Measurements from ENCODE around the gene RNF181. TPM values are rescaled to one million over a fixed set of nuclear protein-coding genes. Genes with fewer than 3 reads are reported as not detected.

RNF181 gene
- total RNA-seq, 1 experiment from 2014 or later: 77.5 TPM

DNA sequence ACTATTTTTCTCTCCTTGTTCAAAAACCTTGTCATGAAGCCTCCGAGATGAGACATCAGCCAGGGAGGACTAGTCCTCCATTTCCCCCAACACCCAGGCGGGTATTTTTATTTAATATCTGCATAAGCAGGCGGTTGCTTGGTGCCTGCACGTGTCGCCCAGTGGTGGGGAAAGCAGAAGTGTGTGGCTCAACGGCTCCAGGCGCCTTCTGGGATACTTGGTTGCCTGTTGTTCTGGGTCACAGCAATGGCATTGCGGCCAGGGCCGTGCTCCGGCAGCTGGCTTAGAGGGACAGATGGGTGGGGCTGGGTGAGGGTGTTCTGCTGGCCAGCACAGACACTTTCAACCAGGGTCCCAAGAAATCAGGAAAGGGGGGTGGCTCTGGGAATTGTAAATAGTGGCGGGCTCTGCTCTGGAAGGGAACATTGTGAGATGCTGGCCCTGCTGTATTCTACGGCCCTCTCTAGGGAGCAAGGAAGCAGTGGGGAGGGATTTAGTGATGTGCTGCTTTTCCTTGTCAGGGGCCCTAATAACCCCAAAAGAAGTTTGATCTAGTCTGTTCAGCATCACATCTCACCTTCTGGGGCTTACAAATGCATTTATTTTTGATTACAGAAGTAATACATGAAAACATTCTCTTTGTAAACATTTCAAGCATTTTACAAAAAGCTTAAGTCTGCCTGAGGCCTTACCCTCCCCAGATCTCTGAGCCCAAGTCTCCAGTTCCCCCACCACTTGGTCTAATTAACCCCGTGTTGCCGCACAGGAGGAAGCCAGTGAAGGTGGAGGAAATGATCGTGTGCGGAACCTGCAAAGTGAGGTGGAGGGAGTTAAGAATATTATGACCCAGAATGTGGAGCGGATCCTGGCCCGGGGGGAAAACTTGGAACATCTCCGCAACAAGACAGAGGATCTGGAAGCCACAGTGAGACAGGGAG, 17.0 kb upstream of the RNF181 start:
- BruUV-seq (replicated peaks): no TSS peak
- Histone ChIP-seq H4K20me1 (ENCODE audit: insufficient read depth) (no peaks in the 10 kb centered on the region), H3K27me3 (ENCODE audit: insufficient read depth, low read length) (no peaks in the 10 kb centered on the region), H3K4me2 (ENCODE audit: low read length) (peak overlapping the region; percentile 81), H3K9me3 (ENCODE audit: control insufficient read depth in 1 of 2, insufficient read depth in 1 of 2, low read depth in 1 of 2, low read length in 2 of 2) (no peaks in the 10 kb centered on the region), H3K4me3 (replicated peaks in 1 of 2; ENCODE audit: low read depth in 1 of 2, low read length in 2 of 2) (peak overlapping the region; percentile 67 to 86), H3K9ac (ENCODE audit: low read length) (peak overlapping the region; percentile 65), H3K79me2 (ENCODE audit: insufficient read depth, low read length) (no peaks in the 10 kb centered on the region), H3K36me3 (ENCODE audit: control insufficient read depth in 1 of 2, insufficient read depth in 2 of 2, low read length in 2 of 2) (peaks cover 0 to 4% of the 10 kb centered on the region in 2 experiments; a peak in 2 of 4 replicates), H2AFZ (ENCODE audit: low read depth, low read length, poor library complexity, severe bottlenecking) (no peak overlapping the region), H3K27ac (ENCODE audit: low read depth, low read length) (peak overlapping the region; percentile 43), H3K4me1 (ENCODE audit: control insufficient read depth in 1 of 2, insufficient read depth in 2 of 2, low read length in 2 of 2) (peaks cover 18 to 26% of the 10 kb centered on the region in 2 experiments), H3K9me2 (ENCODE audit: insufficient read depth) (no peaks in the 10 kb centered on the region)
- RAD21 ChIA-PET (ENCODE audit: low non-redundant PET in 1 of 2, low total read pairs in 2 of 2, uncharacterized antibody in 2 of 2, unreplicated experiment in 2 of 2): no interaction called here
- ATAC-seq (no peak), DNase-seq (ENCODE audit: low read depth, low spot score) (no peak)
- CTCF ChIA-PET: interaction anchor here (1.4 kb wide), 1 partner anchor 26 kb away, joined by 7 read pairs; no protein-coding TSS in a partner anchor
- intact Hi-C loops (cut with micrococcal nuclease): no loop called here
- TF ChIP-seq TCF7L2 (IDR thresholded peaks at IDR 0.05; ENCODE audit: borderline replicate concordance, extremely low read depth, insufficient read depth, insufficient read length) (no peak), YY1 (IDR thresholded peaks at IDR 0.05; ENCODE audit: extremely low read depth, insufficient replicate concordance, low read depth, low read length) (no peak), CBX3 (IDR thresholded peaks at IDR 0.05; ENCODE audit: low read depth) (no peak), SP1 (IDR thresholded peaks at IDR 0.05; ENCODE audit: low read depth) (no peak), EZH2phosphoT487 (IDR thresholded peaks at IDR 0.05; ENCODE audit: borderline replicate concordance) (no peak), CEBPB (IDR thresholded peaks at IDR 0.05; ENCODE audit: low read depth) (no peak), ELF1 (IDR thresholded peaks at IDR 0.05; ENCODE audit: borderline replicate concordance, low read depth) (no peak), SRF (IDR thresholded peaks at IDR 0.05; ENCODE audit: low read depth) (no peak), POLR2A (IDR thresholded peaks at IDR 0.05; ENCODE audit: borderline replicate concordance, extremely low read depth, insufficient read depth, insufficient read length) (no peak), EGR1 (IDR thresholded peaks at IDR 0.05; ENCODE audit: low read depth) (no peak)
- TF ChIP-seq, protein P1, sequence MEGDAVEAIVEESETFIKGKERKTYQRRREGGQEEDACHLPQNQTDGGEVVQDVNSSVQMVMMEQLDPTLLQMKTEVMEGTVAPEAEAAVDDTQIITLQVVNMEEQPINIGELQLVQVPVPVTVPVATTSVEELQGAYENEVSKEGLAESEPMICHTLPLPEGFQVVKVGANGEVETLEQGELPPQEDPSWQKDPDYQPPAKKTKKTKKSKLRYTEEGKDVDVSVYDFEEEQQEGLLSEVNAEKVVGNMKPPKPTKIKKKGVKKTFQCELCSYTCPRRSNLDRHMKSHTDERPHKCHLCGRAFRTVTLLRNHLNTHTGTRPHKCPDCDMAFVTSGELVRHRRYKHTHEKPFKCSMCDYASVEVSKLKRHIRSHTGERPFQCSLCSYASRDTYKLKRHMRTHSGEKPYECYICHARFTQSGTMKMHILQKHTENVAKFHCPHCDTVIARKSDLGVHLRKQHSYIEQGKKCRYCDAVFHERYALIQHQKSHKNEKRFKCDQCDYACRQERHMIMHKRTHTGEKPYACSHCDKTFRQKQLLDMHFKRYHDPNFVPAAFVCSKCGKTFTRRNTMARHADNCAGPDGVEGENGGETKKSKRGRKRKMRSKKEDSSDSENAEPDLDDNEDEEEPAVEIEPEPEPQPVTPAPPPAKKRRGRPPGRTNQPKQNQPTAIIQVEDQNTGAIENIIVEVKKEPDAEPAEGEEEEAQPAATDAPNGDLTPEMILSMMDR (IDR thresholded peaks at IDR 0.05 in 2 of 3, conservative IDR thresholded peaks at IDR 0.05 in 1 of 3; ENCODE audit: borderline replicate concordance in 1 of 3, insufficient read depth in 1 of 3, low read depth in 2 of 3, low read length in 2 of 3): no peak
- TF ChIP-seq, protein P2, sequence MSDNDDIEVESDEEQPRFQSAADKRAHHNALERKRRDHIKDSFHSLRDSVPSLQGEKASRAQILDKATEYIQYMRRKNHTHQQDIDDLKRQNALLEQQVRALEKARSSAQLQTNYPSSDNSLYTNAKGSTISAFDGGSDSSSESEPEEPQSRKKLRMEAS (IDR thresholded peaks at IDR 0.05): no peak
- TF ChIP-seq, protein P3, sequence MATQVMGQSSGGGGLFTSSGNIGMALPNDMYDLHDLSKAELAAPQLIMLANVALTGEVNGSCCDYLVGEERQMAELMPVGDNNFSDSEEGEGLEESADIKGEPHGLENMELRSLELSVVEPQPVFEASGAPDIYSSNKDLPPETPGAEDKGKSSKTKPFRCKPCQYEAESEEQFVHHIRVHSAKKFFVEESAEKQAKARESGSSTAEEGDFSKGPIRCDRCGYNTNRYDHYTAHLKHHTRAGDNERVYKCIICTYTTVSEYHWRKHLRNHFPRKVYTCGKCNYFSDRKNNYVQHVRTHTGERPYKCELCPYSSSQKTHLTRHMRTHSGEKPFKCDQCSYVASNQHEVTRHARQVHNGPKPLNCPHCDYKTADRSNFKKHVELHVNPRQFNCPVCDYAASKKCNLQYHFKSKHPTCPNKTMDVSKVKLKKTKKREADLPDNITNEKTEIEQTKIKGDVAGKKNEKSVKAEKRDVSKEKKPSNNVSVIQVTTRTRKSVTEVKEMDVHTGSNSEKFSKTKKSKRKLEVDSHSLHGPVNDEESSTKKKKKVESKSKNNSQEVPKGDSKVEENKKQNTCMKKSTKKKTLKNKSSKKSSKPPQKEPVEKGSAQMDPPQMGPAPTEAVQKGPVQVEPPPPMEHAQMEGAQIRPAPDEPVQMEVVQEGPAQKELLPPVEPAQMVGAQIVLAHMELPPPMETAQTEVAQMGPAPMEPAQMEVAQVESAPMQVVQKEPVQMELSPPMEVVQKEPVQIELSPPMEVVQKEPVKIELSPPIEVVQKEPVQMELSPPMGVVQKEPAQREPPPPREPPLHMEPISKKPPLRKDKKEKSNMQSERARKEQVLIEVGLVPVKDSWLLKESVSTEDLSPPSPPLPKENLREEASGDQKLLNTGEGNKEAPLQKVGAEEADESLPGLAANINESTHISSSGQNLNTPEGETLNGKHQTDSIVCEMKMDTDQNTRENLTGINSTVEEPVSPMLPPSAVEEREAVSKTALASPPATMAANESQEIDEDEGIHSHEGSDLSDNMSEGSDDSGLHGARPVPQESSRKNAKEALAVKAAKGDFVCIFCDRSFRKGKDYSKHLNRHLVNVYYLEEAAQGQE (IDR thresholded peaks at IDR 0.05; ENCODE audit: low read depth): no peak
- TF ChIP-seq, protein P4, sequence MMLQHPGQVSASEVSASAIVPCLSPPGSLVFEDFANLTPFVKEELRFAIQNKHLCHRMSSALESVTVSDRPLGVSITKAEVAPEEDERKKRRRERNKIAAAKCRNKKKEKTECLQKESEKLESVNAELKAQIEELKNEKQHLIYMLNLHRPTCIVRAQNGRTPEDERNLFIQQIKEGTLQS (IDR thresholded peaks at IDR 0.05): no peak
- POLR2A ChIA-PET: interaction anchor here (0.7 to 2.1 kb wide), 4 partner anchors 9 to 632 kb away, joined by 3 to 9 read pairs (median 3); partner anchors contain the start of gene MAT2A
